Hypothalamus (tissue), 51 donors: ENCODE results near the gene ATG101.
A peak's percentile ranks its signal among the peaks of the same experiment; 100 is the strongest.

Source experiments
- DNase-seq, 51 donors: peaks; one replicate each; lab custom pipeline; 2025; lab: John Stamatoyannopoulos, UW

Gene ATG101

GRCh38 chr12:52056801-52057637, 12.8 kb upstream of the ATG101 start:
- peak in 7 of 51 donors; percentile 18 to 75 (median 41) for DNase-seq

GRCh38 chr12:52057638-52058576, 11.9 kb upstream of the ATG101 start:
- DNase-seq = no peak

- peak in 31 of 51 donors; percentile 20 to 81 (median 47) for DNase-seq
Measured at GRCh38 chr12:52058631-52059361, 11.0 kb upstream of the ATG101 start.

- peak in 1 of 51 donors; percentile 41 for DNase-seq
Measured at GRCh38 chr12:52059582-52060497, 9.9 kb upstream of the ATG101 start.

GRCh38 chr12:52060498-52061177, 9.1 kb upstream of the ATG101 start:
- DNase-seq = peak in 1 of 51 donors; percentile 19

- DNase-seq = peak in 49 of 51 donors; percentile 25 to 95 (median 81)
Measured at GRCh38 chr12:52061470-52062166, 8.2 kb upstream of the ATG101 start.

- peak in 12 of 51 donors; percentile 29 to 79 (median 52) for DNase-seq
Measured at GRCh38 chr12:52062167-52063081, 7.4 kb upstream of the ATG101 start.

GRCh38 chr12:52063082-52063924, 6.5 kb upstream of the ATG101 start:
- DNase-seq = peak in 15 of 51 donors; percentile 17 to 55 (median 31)

GRCh38 chr12:52063981-52064649, 5.7 kb upstream of the ATG101 start:
- peak in 12 of 51 donors; percentile 10 to 62 (median 33) for DNase-seq

- no peak for DNase-seq
Measured at GRCh38 chr12:52066346-52067080, 3.3 kb upstream of the ATG101 start.

GRCh38 chr12:52067081-52067374, 2.8 kb upstream of the ATG101 start:
- no peak for DNase-seq

- DNase-seq = no peak
Measured at GRCh38 chr12:52070185-52070925, 577 bp downstream of the ATG101 start.

- DNase-seq = no peak
Measured at GRCh38 chr12:52073531-52074381, 4.0 kb downstream of the ATG101 start.
